A673 (cell line): ENCODE data around the gene SUGP2. TPM values are rescaled to one million over a fixed set of nuclear protein-coding genes. Genes with fewer than 3 reads are reported as not detected.

ENCODE experiments used
- BruUV-seq: library from RNA; stranded (reverse); fragments of 400-500 nt; replicated peaks from 2 replicates; lab custom pipeline; 2021; lab: Mats Ljungman, UMichigan
- CTCF ChIA-PET: fragments of 300-600 bp; sonication (Branson Sonifier 250); formaldehyde crosslinking; loops from one replicate; lab custom pipeline; 2022; ENCODE audit warnings: antibody characterized with exemption; lab: Charles Lee
- POLR2A ChIA-PET: fragments of 300-600 bp; sonication (Branson Sonifier 250); formaldehyde crosslinking; loops from one replicate; lab custom pipeline; 2022; ENCODE audit warnings: antibody characterized with exemption; ENCODE audit not compliant: low non-redundant PET; lab: Charles Lee
- DNase-seq: peaks from one replicate; pipeline ENCODE4 v3.0.0-alpha.2; 2015; ENCODE audit warnings: low spot score
- H3K27ac ChIP-seq: fragments of 200-600 bp; sonication (generic); 2 replicates; pipeline ENCODE4 v1.5.1; 2016; ENCODE audit warnings: mixed run types, low read depth, mild to moderate bottlenecking, mixed read lengths, antibody characterized with exemption, low read length; ENCODE audit not compliant: poor library complexity, severe bottlenecking
- H3K27me3 ChIP-seq: fragments of 200-600 bp; sonication (generic); replicated peaks from 2 replicates; pipeline ENCODE4 v1.6.1; 2017; ENCODE audit warnings: mixed run types, low read depth, mild to moderate bottlenecking, mixed read lengths, antibody characterized with exemption, low read length; ENCODE audit not compliant: insufficient read depth, poor library complexity
- H3K36me3 ChIP-seq: fragments of 200-600 bp; sonication (generic); 2 replicates; pipeline ENCODE4 v1.6.1; 2016; ENCODE audit warnings: mixed run types, mild to moderate bottlenecking, mixed read lengths, antibody characterized with exemption, low read length; ENCODE audit not compliant: insufficient read depth, poor library complexity, severe bottlenecking
- H3K4me1 ChIP-seq: fragments of 200-600 bp; sonication (generic); 2 replicates; pipeline ENCODE4 v1.6.1; 2017; ENCODE audit warnings: mixed run types, mild to moderate bottlenecking, mixed read lengths, antibody characterized with exemption, low read length; ENCODE audit not compliant: insufficient read depth, poor library complexity, severe bottlenecking
- H3K4me3 ChIP-seq: fragments of 200-600 bp; sonication (generic); 2 replicates; pipeline ENCODE4 v1.5.1; 2016; ENCODE audit warnings: low read depth, mixed run types, mild to moderate bottlenecking, mixed read lengths, low read length; ENCODE audit not compliant: poor library complexity, severe bottlenecking
- H3K9me3 ChIP-seq: fragments of 200-600 bp; sonication (generic); 2 replicates; pipeline ENCODE4 v1.6.1; 2016; ENCODE audit warnings: mixed run types, low read depth, mild to moderate bottlenecking, mixed read lengths, antibody characterized with exemption, low read length; ENCODE audit not compliant: poor library complexity, severe bottlenecking
- CTCF ChIP-seq: fragments of 300-800, 200-600 bp; sonication (generic); conservative IDR thresholded peaks from 2 replicates; pipeline ENCODE4 v1.5.1; 2017; ENCODE audit warnings: low read depth, mild to moderate bottlenecking, antibody characterized with exemption, low read length, moderate library complexity, mixed read lengths
- EZH2 ChIP-seq: fragments of 200-600 bp; sonication (generic); IDR thresholded peaks from 2 replicates; pipeline ENCODE4 v1.6.1; 2017; ENCODE audit warnings: borderline replicate concordance, low read depth, mild to moderate bottlenecking, mixed read lengths, antibody characterized with exemption, low read length; ENCODE audit not compliant: poor library complexity, severe bottlenecking
- intact Hi-C: fragments of 100-400 bp; cut with micrococcal nuclease; formaldehyde crosslinking; loops from one replicate; pipeline ENCODE4 v1.10.0; 2022; ENCODE audit not compliant: unreplicated experiment
- total RNA-seq: library from RNA; stranded (reverse); gene quantifications from 2 replicates; pipeline ENCODE4 v1.2.3, GENCODE V29; 2021

SUGP2 gene
- total RNA-seq, 1 experiment from 2014 or later = 120 TPM

GRCh38 chr19:19006213-19006612, 27.1 kb downstream of the SUGP2 start:
- intact Hi-C loops = no loop called here
- ChIA-PET CTCF (no interaction called here), POLR2A (no interaction called here)
- no peaks in the 10 kb centered on the region for H3K4me1 ChIP-seq
- H3K36me3 ChIP-seq = peaks cover 81% of the 10 kb centered on the region
- no peak for DNase-seq
- no peak overlapping the region for H3K27ac ChIP-seq
- no peaks in the 10 kb centered on the region for H3K27me3 ChIP-seq
- BruUV-seq = no TSS peak
- H3K9me3 ChIP-seq = no peaks in the 10 kb centered on the region
- H3K4me3 ChIP-seq = no peak overlapping the region
- TF ChIP-seq CTCF (no peak), EZH2 (no peak)

GRCh38 chr19:19004144-19004543, 29.2 kb downstream of the SUGP2 start:
- no peaks in the 10 kb centered on the region for H3K4me1 ChIP-seq
- H3K4me3 ChIP-seq = no peak overlapping the region
- H3K9me3 ChIP-seq = no peaks in the 10 kb centered on the region
- TF ChIP-seq EZH2 (no peak), CTCF (no peak)
- POLR2A ChIA-PET = no interaction called here
- CTCF ChIA-PET = no interaction called here
- intact Hi-C loops = no loop called here
- BruUV-seq = no TSS peak
- DNase-seq = no peak
- H3K27me3 ChIP-seq = no peaks in the 10 kb centered on the region
- H3K36me3 ChIP-seq = peaks cover 80% of the 10 kb centered on the region
- no peak overlapping the region for H3K27ac ChIP-seq

- H3K4me3 ChIP-seq = no peak overlapping the region
- ChIA-PET POLR2A (no interaction called here), CTCF (interaction anchor here (0.6 kb wide), 1 partner anchor 39 kb away, joined by 4 read pairs; no protein-coding TSS in a partner anchor)
- no peaks in the 10 kb centered on the region for H3K27me3 ChIP-seq
- H3K4me1 ChIP-seq = peaks cover 10% of the 10 kb centered on the region
- DNase-seq = no peak
- H3K36me3 ChIP-seq = peaks cover 62% of the 10 kb centered on the region
- H3K27ac ChIP-seq = no peak overlapping the region
- no TSS peak for BruUV-seq
- H3K9me3 ChIP-seq = no peaks in the 10 kb centered on the region
- no peak for TF ChIP-seq EZH2
- TF ChIP-seq CTCF = peak; percentile 32; the same call in 1 of the 2 replicates
- intact Hi-C loops = loop anchor here (5.0 kb wide), 1 partner anchor 137 kb away; the partner anchor contains the start of gene TMEM161A
These were observed 33.3 kb downstream of the SUGP2 start for GRCh38 chr19:18999896-19000620.
